DND-41 (cell line): ENCODE measurements around the gene SATL1.

Source experiments
- CTCF ChIP-seq: IDR thresholded peaks from 2 replicates; pipeline ENCODE4 v1.5.1; 2012; ENCODE audit warnings: borderline replicate concordance, low read length, moderate library complexity, mild to moderate bottlenecking; ENCODE audit not compliant: poor library complexity, severe bottlenecking; ENCODE audit errors: extremely low read depth
- EZH2 ChIP-seq: IDR thresholded peaks from 3 replicates; pipeline ENCODE4 v1.6.1; 2012; ENCODE audit warnings: borderline replicate concordance, low read depth, mild to moderate bottlenecking, moderate library complexity, low read length, inconsistent platforms; ENCODE audit not compliant: severe bottlenecking

- no peak for TF ChIP-seq CTCF
- TF ChIP-seq EZH2: no peak
Observed at GRCh38 chrX:85112293-85112692, 131.3 kb downstream of the SATL1 start.
